Colonic mucosa (tissue), 4 donors: ENCODE measurements around the gene TSPAN9. TPM values are rescaled to one million over a fixed set of nuclear protein-coding genes. Genes with fewer than 3 reads are reported as not detected.

Source experiments
- DNase-seq: peaks from one replicate; pipeline ENCODE4 v3.0.0-alpha.2; 2020
- H3K27ac ChIP-seq: fragments of 200-600 bp; one replicate; pipeline ENCODE4 v1.8.0; 2021
- H3K27me3 ChIP-seq: fragments of 200-600 bp; one replicate; pipeline ENCODE4 v1.8.0; 2021
- H3K36me3 ChIP-seq: fragments of 200-600 bp; one replicate; pipeline ENCODE4 v1.8.0; 2021
- H3K4me1 ChIP-seq: fragments of 200-600 bp; one replicate; pipeline ENCODE4 v1.8.0; 2021; ENCODE audit warnings: mild to moderate bottlenecking
- H3K4me3 ChIP-seq: fragments of 200-600 bp; one replicate; pipeline ENCODE4 v1.8.0; 2021
- H3K9ac ChIP-seq, 2 donors: one replicate each; pipeline ENCODE4 v1.7.0; 2013; ENCODE audit warnings: control low read depth in 2 of 2, low read depth in 2 of 2, low read length in 2 of 2
- H3K9me3 ChIP-seq: fragments of 200-600 bp; one replicate; pipeline ENCODE4 v1.8.0; 2021
- intact Hi-C: fragments of 100-400 bp; cut with DNase I; formaldehyde crosslinking; loops from one replicate; pipeline ENCODE4 v1.14.1; 2022
- total RNA-seq, 2 donors: library from RNA; stranded (reverse); fragmentation: NEBNext Ultra II Directional in 1 of 2; extraction: Animal tissue kit (Norgen Biotek cat#: 25700) in 1 of 2; gene quantifications; one replicate each; pipeline ENCODE4 v1.2.1, GENCODE V29; 2021
- TF ChIP-seq, protein P1 (sequence below): fragments of 200-600 bp; IDR thresholded peaks from one replicate; pipeline ENCODE4 v1.8.0; 2022; ENCODE audit warnings: antibody characterized with exemption, mild to moderate bottlenecking
- donor health status: healthy.
- donor health status: DM: no; HTN: no; CAD: no.
- donor health status: DM: no; HTN: no; CAD: no.

Gene TSPAN9
- total RNA-seq, 2 donors from 2014 or later: 4.7 to 9.9 TPM

DNA sequence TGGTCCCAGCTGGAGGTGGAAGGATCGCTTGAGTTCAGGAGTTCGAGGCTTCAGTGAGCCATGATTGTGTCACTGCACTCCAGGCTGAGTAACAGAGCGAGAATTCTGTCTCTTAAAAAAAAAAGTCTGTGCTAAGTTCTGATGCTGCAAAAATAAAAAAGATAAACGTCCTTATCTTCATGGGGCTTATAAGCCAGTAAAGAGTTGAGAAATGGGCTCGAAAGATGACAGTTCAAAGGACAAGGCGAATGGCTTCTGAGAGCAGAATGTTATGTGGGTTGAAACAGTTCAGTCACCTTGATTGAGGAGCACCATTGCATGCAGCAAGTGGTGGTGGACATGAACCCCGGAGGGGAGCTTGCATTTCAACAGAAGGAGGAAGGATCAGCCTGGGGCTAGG, 4.7 kb downstream of the TSPAN9 start:
- H3K4me3 ChIP-seq: no peak overlapping the region
- no peaks in the 10 kb centered on the region for H3K4me1 ChIP-seq
- intact Hi-C loops: no loop called here
- no peak for DNase-seq
- H3K9ac ChIP-seq: no peak overlapping the region
- no peak overlapping the region for H3K27ac ChIP-seq
- no peaks in the 10 kb centered on the region for H3K36me3 ChIP-seq
- no peaks in the 10 kb centered on the region for H3K9me3 ChIP-seq
- TF ChIP-seq, protein P1, sequence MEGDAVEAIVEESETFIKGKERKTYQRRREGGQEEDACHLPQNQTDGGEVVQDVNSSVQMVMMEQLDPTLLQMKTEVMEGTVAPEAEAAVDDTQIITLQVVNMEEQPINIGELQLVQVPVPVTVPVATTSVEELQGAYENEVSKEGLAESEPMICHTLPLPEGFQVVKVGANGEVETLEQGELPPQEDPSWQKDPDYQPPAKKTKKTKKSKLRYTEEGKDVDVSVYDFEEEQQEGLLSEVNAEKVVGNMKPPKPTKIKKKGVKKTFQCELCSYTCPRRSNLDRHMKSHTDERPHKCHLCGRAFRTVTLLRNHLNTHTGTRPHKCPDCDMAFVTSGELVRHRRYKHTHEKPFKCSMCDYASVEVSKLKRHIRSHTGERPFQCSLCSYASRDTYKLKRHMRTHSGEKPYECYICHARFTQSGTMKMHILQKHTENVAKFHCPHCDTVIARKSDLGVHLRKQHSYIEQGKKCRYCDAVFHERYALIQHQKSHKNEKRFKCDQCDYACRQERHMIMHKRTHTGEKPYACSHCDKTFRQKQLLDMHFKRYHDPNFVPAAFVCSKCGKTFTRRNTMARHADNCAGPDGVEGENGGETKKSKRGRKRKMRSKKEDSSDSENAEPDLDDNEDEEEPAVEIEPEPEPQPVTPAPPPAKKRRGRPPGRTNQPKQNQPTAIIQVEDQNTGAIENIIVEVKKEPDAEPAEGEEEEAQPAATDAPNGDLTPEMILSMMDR: no peak
- H3K27me3 ChIP-seq: no peaks in the 10 kb centered on the region

DNA sequence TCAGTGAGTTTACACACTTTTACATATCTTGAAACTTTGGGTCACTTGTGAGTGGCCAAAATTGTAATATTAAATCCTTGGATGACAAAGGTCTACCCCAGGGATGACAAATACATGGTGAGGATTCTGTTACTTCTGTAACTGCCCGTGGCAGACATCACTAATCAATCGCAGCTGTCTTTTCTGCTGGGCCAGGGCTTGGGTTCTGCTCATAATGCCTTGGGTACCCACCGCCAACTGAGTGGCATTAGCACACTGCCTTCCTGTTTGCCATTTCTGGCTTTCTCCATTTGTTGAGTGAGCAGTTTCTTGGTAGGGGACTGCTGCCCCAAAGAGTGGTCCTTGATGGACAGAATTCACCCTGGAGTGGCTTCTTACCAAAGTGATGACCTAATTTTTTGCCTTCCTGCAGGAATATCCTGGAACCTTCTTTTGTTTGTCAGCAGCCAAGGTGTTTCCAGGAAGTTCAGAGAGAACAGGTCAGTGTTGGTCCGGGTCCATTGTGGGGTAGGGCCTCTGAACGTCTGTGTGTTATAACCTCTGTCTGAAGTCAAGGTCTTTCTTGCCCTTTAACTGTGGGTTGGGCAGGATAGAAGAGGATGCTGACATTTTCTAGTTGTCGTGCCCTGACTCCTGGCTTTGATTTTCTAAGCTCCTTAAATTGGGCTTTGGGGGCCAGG, 6.2 kb downstream of the TSPAN9 start:
- Histone ChIP-seq H3K27ac (no peak overlapping the region), H3K9me3 (no peaks in the 10 kb centered on the region), H3K9ac (no peak overlapping the region), H3K36me3 (no peaks in the 10 kb centered on the region), H3K27me3 (no peaks in the 10 kb centered on the region), H3K4me1 (no peaks in the 10 kb centered on the region), H3K4me3 (no peak overlapping the region)
- intact Hi-C loops: no loop called here
- TF ChIP-seq, protein P1: no peak
- DNase-seq: no peak

DNA sequence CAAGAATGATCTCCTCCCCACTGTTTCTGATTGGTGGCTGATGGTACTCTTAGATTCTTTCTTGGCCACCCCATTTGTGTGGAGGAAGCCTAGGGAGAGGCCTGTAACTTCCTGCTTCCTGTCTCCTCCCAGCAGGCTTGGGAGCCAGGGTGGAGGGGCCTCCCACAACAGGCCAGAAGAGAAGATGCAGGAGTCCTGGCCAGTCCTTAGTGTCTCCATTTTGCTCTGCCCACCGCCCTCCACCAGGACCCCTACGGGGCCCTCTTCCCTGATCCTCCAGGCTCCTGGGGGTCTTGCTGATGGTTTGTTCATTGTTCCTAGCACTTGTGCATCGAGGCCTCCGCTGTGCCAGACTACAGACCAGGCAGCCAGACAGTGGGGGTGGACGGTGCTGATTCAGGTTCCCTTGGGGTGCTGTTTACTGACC, 6.8 kb downstream of the TSPAN9 start:
- no peaks in the 10 kb centered on the region for H3K36me3 ChIP-seq

DNA sequence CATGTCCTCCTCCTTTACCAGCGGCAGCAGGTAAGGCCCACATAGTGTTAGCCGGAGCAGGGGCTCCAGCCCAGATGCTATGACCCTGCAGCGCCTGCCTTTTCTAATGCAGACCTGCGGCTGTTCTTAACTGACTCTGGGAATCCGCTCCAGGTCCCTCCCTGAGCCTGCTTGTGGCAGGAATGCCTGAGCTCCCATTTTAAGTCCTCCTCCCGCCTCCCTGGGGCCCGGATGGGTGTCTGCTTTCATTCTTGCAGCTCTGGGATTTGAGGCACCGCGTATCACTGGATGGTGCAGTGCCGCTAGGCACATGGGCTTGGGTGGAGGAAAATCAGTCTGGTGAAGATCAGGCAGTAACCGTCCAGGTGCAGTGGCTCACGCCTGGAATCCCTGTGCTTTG, 7.6 kb downstream of the TSPAN9 start:
- TF ChIP-seq, protein P1: no peak
- no peak overlapping the region for H3K4me3 ChIP-seq
- no peaks in the 10 kb centered on the region for H3K9me3 ChIP-seq
- no peak overlapping the region for H3K9ac ChIP-seq
- no peaks in the 10 kb centered on the region for H3K36me3 ChIP-seq
- H3K27me3 ChIP-seq: no peaks in the 10 kb centered on the region
- intact Hi-C loops: no loop called here
- H3K4me1 ChIP-seq: no peaks in the 10 kb centered on the region
- no peak overlapping the region for H3K27ac ChIP-seq
- no peak for DNase-seq

More for the DNA sequence above, 6.8 kb downstream of the TSPAN9 start:
- H3K9me3 ChIP-seq: no peaks in the 10 kb centered on the region
- intact Hi-C loops: no loop called here
- no peaks in the 10 kb centered on the region for H3K27me3 ChIP-seq
- no peak overlapping the region for H3K4me3 ChIP-seq
- H3K9ac ChIP-seq: no peak overlapping the region
- no peak for DNase-seq
- H3K4me1 ChIP-seq: no peaks in the 10 kb centered on the region
- no peak overlapping the region for H3K27ac ChIP-seq
- TF ChIP-seq, protein P1: no peak

DNA sequence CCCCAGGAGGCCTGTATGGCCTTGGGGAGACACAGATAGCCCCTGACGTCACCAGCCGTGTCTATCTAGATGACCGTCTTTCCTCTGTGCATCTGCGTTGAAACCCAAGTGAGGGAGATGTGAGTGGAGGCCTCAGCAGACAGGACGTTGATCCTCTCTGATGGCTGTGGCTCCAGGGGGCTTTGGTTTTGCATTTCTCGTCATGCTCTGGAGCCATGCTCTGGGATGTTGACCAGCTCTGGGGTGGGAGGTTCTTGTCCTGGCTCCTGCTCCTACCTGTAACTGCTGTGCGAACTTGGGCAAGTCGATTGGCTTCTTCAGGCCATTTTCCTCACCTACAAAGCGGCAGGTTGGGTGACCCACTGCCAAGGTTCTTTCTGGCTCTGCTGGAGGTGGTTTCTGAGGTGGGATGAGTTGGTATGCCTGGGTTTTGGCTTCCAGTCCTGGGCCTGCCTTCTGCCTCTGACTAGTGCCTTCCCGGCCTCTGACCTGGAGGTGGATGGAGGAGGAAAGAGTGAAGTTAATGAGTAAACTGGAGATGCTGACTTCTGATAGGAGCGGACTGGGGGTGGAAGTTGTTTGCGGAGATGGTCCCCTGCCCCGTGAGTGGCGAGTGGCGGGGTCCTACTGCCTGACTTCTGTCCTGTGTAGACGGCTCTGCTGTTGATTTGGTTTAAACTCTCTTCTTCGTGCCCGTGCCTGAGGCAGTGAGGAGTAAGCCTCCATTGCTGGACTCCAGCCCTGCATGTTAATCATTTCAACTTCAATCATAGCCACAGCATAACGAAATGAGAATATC, 8.4 kb downstream of the TSPAN9 start:
- no peak for DNase-seq
- Histone ChIP-seq H3K27me3 (no peaks in the 10 kb centered on the region), H3K9me3 (no peaks in the 10 kb centered on the region), H3K4me1 (no peaks in the 10 kb centered on the region), H3K27ac (no peak overlapping the region), H3K36me3 (no peaks in the 10 kb centered on the region), H3K9ac (no peak overlapping the region), H3K4me3 (no peak overlapping the region)
- TF ChIP-seq, protein P1: no peak
- intact Hi-C loops: no loop called here
